ENCODE results near the gene BAK1.

- TF ChIP-seq EP300 (IDR thresholded peaks at IDR 0.05) (no peak), POLR2AphosphoS5 (IDR thresholded peaks at IDR 0.05) (no peak), POLR2A (IDR thresholded peaks at IDR 0.05) (no peak)
Measured at GRCh38 chr6:33551538-33551937, 28.5 kb downstream of the BAK1 start.

All from stomach (tissue), 4 donors.